GM18505 (cell line): ENCODE results near the gene ISCU.
"Not testable (repeated sequence)": the region's sequence is repeated elsewhere in the genome, so short reads cannot be mapped to it uniquely, and the experiment has no call there.

Experiments
- ATAC-seq: cut with Tn5 transposase; IDR thresholded peaks from one replicate; pipeline ENCODE4 v1.9.1; 2021; ENCODE audit not compliant: unreplicated experiment
- POLR2A ChIP-seq: IDR thresholded peaks from 4 replicates; pipeline ENCODE4 v1.6.1; 2011; ENCODE audit warnings: borderline replicate concordance; ENCODE audit not compliant: insufficient read depth, insufficient read length; ENCODE audit errors: extremely low read depth

Gene ISCU

GRCh38 chr12:108581311-108582227 lies 19.2 kb downstream of the ISCU start:
- ATAC-seq = no peak
- TF ChIP-seq POLR2A = no peak

- TF ChIP-seq POLR2A = no peak
- no peak for ATAC-seq
Measured at GRCh38 chr12:108582509-108582908, 20.1 kb downstream of the ISCU start.

DNA sequence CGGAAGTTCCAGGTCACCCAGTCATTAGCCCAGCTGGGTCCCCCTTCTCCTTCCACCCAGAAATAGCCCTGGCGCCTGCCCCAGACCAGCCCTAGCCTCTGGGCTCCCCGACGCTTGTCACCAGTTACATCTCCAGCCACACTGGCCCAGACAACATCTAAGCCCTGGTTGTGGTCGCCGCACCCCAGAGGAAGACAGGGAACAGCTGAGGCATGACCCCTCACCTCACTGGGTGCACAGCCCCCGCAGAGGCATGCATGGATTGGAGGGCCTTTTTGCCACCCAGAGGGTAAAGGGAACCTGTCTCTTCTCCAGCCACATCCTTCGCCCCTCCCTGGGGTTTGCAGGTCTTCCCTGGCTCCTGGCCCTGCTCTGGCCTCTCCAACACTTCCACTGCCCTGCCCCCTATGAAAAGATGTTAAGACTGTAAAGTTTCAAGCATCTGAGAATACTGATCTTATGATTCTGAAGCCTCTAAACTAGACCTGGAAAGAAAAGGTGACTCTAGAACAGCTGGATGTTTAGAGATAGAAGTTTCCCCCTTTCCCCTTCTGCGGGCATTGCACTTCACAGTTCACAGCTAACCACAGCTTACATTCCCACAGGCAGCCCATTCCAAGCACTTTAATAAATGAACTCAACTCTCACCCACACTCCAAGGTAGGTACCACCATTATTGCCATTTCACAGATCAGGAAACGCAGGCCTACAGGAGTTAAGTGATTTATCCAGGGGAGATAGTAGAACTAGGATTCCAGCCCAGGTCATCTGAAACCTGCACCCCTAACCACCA lies 20.8 kb downstream of the ISCU start:
- ATAC-seq = no peak

GRCh38 chr12:108583991-108584390 lies 21.6 kb downstream of the ISCU start:
- no peak for TF ChIP-seq POLR2A
- ATAC-seq = no peak

More for the DNA sequence above, 20.8 kb downstream of the ISCU start:
- no peak for TF ChIP-seq POLR2A

- ATAC-seq = no peak
Measured at GRCh38 chr12:108584456-108585065, 22.2 kb downstream of the ISCU start.

DNA sequence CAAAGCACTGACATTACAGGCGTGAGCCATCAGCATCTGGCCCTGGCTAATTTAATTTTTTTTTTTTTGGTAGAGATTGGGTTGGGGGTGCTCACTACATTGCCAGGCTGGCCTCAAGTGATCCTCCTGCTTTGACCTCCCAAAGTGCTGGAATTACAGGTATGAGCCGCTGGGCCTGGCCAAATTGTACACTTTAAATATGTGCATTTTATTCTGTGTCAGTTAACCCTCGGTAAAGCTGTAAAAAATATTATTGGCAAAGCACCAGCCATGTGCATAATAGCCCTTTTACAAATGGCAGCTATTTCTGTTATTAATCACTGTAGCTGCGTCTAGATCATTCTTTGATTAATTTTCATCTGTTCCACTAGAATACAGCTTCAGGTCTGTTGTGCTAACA lies 23.5 kb downstream of the ISCU start:
- no peak for ATAC-seq
- TF ChIP-seq POLR2A = no peak

More at GRCh38 chr12:108584456-108585065, 22.2 kb downstream of the ISCU start:
- no peak for TF ChIP-seq POLR2A

DNA sequence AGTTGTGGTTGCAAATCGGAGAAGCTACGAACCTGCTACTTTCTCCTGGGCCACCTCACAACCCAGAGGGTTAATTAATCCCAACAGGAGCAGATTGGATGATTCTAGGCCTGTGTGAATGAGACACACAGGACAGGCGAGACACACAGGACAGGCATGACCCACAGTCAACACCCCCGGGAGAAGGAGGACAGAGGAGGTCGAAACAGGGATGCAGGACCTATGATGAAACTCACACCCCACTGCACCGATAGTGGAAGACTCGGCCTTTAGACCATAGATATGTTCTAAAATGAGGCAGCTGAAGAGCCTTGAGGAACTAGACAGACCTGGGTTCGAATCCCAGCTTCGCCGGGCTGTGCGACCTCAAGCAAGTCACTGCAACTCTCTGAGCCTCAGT lies 23.9 kb downstream of the ISCU start:
- no peak for TF ChIP-seq POLR2A

GRCh38 chr12:108587826-108588225 lies 25.4 kb downstream of the ISCU start:
- no peak for TF ChIP-seq POLR2A
- ATAC-seq = no peak

More for the DNA sequence above, 23.9 kb downstream of the ISCU start:
- no peak for ATAC-seq

DNA sequence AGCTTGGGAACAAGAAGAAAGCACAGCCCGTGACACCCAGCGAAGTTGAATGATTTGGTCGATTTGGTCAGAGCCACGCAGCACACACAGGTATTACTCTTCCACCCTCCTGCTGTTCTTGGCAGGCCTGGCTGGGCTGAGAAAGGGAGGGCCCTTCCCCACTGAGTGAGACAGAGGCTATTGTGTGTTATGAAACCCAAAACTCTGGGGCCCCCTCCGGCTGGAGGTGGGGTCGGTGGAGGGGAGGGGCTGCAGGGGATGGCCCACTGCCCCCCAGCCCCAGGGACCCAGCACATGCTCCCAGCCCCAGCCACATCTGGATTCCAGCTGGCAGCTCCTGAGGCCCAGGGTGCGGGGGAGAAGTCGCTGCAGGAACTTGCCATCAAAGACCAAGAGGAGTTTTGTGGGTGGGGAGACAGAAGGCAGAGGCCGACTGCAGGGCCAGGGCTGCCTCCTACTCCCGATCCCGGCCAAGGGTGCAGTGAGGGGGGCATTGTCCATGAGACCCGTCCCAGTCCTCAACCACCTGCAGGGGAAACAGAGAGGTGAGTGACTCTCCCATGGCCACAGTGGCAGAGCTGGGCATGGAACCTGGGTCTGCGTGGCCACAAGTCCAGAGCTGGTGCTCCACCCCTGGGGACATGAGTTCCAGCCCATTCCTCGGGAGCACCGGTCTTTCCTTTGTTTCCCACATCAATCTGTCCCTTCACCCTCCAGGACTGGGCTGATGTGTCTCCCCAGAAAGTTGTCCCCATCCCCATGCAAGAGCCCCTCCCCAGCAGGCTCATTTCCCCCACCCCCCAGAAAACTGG lies 26.8 kb downstream of the ISCU start:
- ATAC-seq = no peak

GRCh38 chr12:108589840-108590229 lies 27.4 kb downstream of the ISCU start:
- ATAC-seq = no peak
- TF ChIP-seq POLR2A = no peak

More for the DNA sequence above, 26.8 kb downstream of the ISCU start:
- no peak for TF ChIP-seq POLR2A

DNA sequence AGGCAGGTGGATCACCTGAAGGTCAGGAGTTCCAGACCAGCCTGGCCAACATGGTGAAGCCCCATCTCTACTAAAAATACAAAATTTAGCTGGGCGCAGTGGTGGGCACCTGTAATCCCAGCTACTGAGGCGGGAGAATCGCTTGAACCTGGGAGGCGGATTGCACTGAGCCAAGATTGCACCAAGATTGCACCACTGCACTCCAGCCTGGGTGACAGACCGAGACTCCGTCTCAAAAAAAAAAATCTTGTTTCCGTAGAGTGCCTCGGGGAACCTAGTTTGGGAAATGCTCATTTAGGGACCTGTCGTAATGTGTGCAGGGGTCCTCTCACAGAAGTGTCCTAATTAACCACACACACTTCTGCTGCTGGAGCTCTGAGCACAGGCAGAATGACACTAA lies 28.1 kb downstream of the ISCU start:
- not testable (repeated sequence) for ATAC-seq

DNA sequence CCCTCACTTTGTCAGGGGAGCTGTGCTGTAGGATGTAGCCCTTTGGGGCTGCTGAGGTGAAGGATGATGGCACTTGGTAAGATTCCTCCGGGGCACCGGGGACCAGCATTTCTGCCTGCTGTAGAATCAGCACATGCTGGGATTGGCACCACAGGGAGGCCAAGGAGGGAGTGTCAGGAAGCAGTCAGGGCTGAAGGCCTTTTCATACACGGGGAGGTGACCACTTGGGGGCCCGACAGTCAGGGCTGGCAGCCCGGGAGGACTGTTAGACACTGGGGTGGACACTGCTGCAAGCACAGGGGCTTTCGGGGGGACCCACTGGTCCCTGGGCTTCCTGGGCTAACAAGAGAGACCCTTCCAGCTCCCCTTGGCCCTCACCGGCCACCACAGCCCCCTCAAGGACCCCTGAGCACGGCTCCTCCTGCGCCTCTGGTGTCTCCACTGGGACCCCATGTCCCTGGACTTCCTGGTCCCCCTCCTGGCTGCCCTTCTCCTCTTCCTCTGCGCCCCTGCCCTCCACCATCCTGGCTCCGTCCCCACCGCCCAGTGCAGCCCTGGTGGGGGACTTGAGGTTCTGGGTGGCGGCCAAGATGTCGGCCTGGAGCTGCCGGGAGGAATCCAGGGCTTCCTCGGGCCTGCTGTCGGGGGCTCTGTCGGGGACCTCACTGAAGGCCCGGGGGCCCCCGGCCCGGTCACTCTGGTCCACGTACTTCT lies 29.0 kb downstream of the ISCU start:
- no peak for TF ChIP-seq POLR2A
- no peak for ATAC-seq

- ATAC-seq = no peak
- no peak for TF ChIP-seq POLR2A
Measured at GRCh38 chr12:108592033-108592909, 29.9 kb downstream of the ISCU start.
